NOMO-1 treated with DMSO at 0.1 percent for 48 hours (cell line): ENCODE measurements around the gene SPATA45.
A peak's percentile ranks its signal among the peaks of the same experiment; 100 is the strongest.
"Not testable (repeated sequence)": the region's sequence is repeated elsewhere in the genome, so short reads cannot be mapped to it uniquely, and the experiment has no call there.

Experiments used
- DNase-seq: peaks from one replicate; lab custom pipeline; 2025; ENCODE audit not compliant: unreplicated experiment; lab: John Stamatoyannopoulos, UW

SPATA45 gene

GRCh38 chr1:212833211-212834207 lies 13.9 kb downstream of the SPATA45 start:
- DNase-seq, result not testable (repeated sequence)

DNA sequence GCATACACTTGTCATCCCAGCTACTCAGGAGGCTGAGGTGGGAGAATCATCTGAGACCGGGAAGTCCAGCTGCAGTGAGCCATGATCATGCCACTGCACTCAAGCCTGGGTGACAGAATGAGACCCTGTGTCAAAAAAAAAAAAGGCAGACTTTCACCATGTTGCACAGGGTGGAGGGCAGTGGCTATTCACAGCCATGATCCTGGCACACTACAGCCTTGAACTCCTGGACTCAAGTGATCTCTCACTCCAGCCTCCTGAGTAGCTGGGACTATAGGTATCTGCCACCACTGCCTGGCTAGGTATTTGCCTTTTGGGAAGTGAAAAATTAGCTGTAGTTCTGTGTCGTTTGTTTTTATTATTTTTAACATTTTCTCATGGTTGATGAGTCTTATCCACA lies 19.1 kb downstream of the SPATA45 start:
- no peak for DNase-seq

GRCh38 chr1:212827831-212828278 lies 19.6 kb downstream of the SPATA45 start:
- DNase-seq, result no peak

GRCh38 chr1:212827171-212827776 lies 20.2 kb downstream of the SPATA45 start:
- DNase-seq, result no peak

DNA sequence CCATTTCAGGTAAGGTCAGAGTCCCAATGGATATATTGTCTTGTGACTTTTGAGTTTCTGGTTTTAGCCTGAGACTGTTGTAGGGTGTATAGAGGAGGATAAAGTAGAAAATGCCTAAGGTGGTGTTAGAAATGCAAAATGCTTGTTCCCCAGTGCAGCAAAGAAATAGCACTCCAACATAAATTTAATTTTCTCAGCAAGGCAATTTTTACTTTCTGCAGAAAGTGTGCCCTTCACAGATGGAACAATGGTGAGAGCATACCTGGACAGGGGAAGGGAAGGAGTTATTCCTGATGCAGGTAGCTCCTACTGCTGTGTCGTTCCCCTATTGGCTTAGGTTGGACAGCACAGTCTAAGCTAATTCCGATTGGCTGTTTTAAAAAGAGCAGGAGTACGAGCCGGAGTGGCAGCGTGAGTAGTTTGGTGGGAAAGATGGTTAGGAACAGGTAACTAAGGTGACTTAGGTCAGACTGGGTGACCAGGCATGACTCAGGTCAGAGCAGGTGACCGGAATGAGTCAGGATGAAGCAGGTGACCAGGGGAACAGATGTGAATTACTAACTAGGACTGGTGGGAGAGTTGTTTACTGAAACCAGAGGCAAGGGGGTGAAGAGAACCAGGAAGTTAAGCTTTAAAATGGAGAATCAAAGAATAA lies 21.5 kb downstream of the SPATA45 start:
- DNase-seq, result no peak

DNA sequence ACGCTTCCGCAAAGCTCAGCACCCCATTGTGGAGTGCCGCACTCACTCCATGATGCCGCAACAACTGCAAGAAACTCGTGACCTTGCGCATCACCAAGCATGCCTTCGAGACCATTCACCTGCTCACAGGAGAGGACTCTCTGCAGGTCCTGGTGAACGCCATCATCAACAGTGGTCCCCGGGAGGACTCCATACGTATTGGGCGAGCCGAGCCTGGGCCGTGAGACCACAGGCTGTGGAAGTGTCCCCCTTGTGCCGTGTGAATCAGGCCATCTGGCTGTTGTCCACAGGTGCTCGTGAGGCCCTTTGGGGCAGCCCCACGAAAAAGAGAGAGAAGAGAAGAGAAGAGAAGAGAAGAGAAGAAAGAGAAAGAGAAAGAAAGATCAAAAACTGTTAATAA lies 23.2 kb downstream of the SPATA45 start:
- DNase-seq, result no peak

DNA sequence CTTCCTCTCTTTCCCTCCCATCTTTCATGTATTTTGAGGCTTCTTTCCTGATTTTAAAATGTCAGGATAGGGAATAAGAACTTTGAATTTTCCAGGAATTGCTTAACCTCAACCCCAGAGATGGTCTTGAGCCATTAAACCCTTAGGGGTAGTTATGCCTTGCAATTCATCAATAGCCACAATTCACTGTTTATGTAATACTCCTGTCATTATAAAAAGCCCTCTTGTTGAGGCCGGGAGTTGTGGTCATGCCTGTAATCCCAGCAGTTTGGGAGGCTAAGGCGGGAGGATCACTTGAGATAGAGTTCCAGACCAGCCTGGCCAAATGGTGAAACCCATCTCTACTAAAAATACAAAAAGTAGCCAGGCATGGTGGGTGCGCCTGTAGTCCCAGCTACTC lies 24.5 kb downstream of the SPATA45 start:
- DNase-seq, result no peak

- no peak for DNase-seq
Measured at GRCh38 chr1:212820969-212821368, 26.5 kb downstream of the SPATA45 start.

DNA sequence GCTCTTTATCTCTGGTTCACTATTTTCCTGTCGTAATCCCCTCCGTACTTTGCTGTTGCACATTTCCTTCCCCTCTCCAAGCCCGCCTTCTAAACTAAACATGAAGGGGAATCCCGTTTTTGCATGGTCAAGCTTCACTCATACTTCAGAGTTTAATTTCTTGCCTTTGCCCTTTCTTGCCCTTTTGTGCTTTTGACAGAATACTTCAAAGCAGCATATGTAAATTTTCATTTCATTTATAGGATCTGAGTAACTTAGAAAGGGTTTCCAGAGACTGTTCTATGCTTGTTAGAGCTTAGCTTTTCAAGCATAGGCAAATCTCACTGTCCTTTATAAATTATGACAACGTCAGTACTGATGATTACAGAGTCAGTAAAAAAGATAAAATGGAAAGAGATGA lies 27.7 kb downstream of the SPATA45 start:
- peak; percentile 44 for DNase-seq

GRCh38 chr1:212816567-212817278 lies 30.7 kb downstream of the SPATA45 start:
- DNase-seq, result no peak

DNA sequence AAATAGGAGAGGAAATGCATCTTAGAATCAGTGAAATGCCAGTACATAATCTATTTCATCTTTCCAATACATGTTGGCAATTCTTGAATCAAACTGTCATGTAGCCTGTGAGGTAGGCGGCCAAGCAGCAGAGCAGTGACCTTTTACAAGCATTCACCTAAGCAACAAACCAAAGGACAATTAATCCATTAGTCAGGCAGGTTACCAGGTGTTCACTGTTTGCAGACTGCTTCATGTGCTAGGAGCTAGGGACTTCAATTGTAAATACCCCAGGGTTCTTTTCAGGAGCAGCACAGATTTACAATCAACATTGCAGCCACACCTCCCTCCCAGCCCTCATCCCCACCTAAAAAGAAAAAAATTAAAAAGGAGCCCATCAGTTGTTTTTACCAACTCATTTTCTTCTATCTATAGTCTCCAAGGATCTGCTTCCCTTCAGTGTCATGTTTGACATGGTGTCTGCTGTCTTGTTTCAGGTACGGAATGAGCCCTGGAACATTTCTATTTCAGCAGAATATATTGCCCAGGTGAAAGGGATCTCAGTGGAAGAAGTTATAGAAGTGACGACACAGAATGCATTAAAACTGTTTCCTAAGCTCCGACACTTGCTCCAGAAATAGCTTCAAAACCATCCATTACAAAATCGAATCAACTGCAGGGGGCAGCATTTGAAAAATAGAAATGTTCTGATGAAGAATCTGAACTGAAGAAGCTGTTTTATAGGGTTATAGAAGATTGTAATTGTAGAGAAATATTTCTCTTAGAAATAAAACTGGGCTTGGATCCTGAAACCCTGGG lies 32.7 kb downstream of the SPATA45 start:
- DNase-seq, result peak; percentile 12

- no peak for DNase-seq
Measured at GRCh38 chr1:212805767-212806166, 41.7 kb downstream of the SPATA45 start.

GRCh38 chr1:212797681-212798080 lies 49.8 kb downstream of the SPATA45 start:
- no peak for DNase-seq

DNA sequence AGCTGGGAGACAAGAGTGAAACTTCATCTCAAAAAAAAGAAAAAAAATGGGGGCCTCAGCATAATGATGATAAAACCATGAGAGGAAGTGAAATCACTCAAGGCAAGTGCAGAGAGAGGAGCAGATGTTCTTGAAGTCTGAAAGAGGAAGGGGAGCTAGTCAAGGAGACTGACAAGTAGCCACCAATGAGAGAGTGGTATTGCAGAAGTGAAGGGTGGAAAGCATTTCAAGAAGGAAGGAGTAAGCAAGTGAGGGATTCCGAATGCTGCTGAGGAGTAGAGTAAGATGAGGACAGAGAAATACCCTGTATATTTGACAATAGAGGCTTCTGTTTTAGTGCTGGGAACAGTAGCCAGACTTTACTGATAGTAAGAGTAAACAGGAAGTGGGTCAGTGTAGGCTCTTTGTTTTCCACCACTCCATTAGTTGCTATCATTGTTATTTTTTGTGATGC lies 52.9 kb downstream of the SPATA45 start:
- peak; percentile 99 for DNase-seq

- DNase-seq, result no peak
Measured at GRCh38 chr1:212792396-212792908, 55.0 kb downstream of the SPATA45 start.

DNA sequence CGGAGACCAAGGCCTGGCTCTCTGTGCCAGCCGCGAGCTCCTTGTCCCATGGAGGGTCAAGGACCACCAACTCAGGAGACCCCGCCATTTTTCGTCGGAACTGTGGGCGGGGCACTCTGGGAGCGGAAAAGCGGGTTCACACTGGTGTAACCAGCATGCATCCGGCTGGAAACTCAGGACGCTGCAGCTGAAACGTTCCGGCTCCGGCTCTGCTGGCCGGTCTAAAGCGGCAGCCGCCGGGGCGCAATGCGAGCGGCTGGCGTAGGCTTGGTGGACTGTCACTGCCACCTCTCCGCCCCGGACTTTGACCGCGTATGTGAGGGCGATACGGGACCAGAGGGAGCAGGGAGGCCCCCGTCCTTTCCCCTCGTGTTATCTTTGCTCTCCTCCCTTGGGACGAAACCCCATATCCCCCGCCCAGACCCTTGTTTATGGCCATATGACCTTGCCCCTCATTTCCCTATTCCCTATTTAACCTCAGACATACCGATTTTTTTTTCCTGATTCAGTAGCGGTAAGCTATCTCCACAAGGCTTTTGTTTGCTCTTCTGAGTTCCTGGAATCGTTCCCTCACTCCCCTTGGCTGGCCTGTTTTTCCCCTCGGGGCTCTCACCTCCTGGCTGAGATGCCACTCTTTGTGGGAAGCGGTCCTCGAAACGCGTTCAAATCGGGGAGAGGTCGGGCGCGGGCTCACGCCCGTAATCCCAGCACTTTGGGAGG lies 55.6 kb downstream of the SPATA45 start, which contains the start of the genes NSL1 and TATDN3:
Gene NSL1 (minus strand): TSS at position 102 of the 720 bp plus-strand sequence. CDS start 14 bp downstream, at position 88.
Gene TATDN3 (plus strand): TSS at position 219 of the 720 bp plus-strand sequence. CDS start 28 bp downstream, at position 247.
- peak; percentile 77 for DNase-seq

DNA sequence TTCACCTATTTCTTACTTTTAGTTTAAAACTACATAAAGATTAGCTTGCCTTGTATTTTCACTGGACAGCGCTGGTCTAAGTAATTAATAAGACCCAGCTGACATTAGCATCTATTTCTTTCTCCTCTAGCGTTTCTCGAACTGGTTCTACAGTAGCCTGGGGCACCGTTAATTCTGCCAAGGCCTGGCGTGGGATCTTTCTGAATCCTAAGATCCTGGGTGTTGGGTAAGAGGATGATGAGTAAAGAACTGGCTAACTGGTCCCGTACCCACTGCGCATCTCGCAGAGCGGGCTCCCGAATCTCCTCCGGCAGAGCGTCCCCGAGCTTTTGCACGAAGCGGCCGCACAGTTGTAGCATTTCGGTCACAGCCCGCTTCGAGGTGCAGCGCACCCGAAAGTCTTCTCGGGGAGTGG lies 56.2 kb downstream of the SPATA45 start:
- peak; percentile 47 for DNase-seq

DNA sequence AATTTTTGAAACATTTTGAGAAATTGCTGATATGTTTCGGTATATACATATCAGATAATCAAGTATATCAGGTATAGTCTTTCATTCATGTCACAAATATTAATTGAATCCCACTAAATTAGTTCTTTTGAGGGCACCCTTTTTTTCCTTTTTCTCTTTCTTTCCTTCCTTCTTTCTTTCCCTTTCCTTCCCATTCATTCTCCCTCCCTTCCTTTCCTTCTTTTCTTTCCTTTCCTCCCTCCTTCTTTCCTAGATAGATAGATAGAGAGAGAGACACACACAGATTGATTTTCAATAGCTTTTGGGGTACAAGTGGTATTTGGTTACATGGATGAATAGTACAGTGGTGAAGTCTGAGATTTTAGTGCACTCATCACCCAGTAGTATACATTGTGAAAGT lies 61.6 kb downstream of the SPATA45 start:
- no peak for DNase-seq

- DNase-seq, result no peak
Measured at GRCh38 chr1:212783976-212784375, 63.5 kb downstream of the SPATA45 start.
